NCI-H146 (cell line): ENCODE measurements around the gene OTUD1.
A peak's percentile ranks its signal among the peaks of the same experiment; 100 is the strongest.

ENCODE experiments used
- DNase-seq: peaks from one replicate; lab custom pipeline; 2025; lab: John Stamatoyannopoulos, UW

Gene OTUD1

DNA sequence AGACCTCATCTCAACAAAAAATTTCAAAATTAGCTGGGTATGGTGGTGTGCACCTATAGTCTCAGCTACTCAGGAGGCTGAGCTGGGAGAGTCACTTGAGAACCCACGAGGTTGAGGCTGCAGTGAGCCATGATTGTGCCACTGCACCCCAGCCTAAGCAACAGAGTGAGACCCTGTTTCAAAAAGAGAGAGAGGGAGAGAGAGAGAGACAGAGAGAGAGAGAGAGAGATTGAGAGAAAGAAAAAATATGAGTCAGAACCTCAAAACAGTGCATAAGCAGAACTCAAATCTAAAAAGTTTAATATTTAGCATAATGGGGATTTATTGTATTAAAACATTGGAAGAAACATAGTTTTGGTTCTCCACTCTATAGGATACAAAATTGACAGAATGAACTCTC, 17.5 kb upstream of the OTUD1 start:
- no peak for DNase-seq

DNA sequence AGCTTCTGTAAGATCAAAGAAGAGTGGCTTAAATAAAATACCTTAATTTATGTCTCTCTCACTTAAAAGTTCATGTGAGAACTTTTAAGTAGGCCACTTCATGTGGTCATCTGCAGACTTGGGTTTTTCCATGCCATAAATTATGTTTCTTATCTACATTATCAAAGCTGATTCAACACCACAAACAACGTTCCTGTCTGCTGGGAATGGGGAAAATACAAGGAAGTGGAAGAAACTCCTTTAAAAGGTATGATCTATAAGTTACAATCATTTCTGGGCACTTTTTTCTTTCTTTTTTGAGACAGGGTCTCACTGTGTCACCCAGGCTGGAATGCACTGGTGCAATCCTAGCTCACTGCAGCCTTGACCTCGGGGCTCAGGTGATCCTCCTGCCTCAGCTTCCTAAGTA, 16.9 kb upstream of the OTUD1 start:
- no peak for DNase-seq

DNA sequence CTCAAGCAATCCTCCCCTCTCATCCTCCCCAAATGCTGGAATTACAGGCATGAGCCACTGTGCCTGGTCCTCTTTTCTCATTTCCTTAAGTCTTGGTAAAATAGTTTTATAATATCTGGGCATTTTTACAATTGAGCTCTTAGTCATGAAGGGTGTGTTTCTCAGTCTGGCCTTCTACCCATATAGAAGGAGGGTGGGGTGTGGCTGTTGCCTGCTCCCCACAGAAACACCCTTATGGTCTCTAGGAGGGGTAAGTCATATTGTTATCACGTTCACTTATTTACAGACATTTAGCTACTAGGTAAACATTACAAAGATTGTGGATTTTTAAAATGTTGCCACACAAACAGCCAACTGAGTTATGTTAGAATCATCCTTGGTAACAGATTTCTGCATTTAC, 6.7 kb upstream of the OTUD1 start:
- DNase-seq, result no peak

DNA sequence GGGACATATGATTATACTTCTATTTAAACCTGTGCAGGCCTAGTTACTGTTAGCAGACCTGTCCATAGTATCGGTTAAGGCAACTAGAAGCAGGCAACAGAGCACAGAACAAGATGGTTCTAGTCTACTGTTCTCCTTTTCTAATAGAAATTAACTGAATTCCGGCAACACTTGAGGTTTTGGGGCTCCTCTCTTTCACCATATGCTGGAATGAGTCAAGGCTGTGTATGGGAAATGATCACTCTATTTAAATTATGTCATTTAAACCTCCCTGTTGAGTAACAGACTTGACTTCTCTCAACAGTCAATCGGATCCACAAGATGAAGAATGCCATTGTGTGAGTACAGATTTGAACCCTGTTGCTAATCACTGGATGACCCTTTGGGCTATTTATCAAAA, 6.2 kb upstream of the OTUD1 start:
- no peak for DNase-seq

DNA sequence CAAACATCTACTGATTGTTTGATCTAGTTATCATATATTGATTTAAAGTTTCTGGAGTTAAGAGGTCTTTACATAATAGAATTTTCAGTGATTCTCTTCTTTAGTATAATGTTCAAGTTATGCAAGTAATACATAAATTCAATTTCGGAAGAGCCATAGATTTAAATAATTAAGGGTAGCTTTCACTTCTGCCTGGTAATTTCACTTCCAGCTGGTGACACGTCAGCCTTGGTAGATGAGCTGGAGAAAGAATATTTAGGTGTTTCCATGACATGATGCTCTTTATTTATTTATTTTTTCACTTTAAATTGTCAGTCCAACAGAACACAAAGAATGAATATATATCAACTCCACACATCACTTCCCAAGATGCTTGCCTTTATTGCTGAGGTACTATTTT, 5.2 kb upstream of the OTUD1 start:
- no peak for DNase-seq

DNA sequence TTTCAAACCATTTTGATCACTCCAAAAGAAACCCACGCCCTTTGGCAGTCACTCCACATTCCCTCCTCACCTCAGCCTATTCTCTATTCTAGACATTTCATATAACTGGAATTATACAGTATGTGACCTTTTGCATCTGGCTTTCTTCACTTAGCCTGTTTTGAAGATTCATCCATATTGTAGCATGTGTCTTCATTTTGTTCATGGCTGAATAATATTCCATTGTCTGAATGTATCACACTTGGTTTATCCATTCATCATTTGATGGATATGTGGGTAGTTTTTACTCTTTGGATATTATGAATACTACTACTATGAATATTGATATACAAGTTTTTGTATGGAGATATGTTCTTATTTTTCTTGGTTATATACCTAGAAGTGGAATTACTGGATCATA, 3.5 kb upstream of the OTUD1 start:
- no peak for DNase-seq

DNA sequence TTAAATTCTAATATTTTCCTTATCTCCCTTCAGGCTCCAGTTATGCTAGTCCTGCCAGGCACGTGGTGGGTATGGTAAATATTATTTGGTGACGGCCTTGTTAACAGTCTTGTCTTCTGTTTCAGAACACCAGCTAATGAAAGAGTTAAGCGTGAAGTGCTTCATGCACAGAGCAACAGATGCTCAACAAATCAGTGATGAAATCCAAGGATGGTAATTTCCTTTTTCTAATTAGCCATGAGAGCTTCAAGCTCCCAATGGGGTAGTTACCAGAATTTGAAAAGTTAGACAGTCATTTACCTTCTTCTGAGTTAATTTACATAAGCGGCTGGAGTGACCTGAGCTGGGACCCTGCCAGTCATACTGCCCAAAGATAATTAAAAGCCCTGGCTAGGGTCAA, 1.9 kb upstream of the OTUD1 start:
- DNase-seq, result no peak

DNA sequence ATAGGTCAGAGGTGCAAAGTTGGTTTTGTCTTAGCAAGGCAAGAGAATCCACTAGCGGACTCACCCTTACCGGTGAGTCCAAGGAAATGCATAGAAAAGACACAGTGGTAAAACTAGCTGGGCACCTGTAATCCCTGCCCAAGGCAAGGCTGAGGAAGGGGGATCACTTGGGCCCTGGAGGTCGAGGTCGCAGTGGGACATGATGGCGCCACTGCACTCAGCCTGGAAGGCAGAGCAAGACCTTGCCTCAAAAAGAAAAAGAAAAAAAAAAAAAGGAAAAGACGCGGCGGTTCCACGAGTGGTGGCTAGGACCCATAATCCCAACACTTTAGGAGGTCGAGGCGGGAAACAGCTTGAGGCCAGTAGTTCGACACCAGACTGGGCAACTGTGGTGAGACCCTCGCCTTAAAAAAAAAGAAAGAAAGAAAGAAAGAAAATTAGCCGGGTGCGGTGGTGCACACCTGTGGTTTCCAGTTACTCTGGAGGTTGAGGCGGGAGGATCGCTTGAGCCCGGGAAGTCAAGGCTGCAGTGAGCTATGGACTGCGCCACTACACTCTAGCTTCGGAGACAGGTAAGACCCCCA, 820 bp upstream of the OTUD1 start:
- no peak for DNase-seq

DNA sequence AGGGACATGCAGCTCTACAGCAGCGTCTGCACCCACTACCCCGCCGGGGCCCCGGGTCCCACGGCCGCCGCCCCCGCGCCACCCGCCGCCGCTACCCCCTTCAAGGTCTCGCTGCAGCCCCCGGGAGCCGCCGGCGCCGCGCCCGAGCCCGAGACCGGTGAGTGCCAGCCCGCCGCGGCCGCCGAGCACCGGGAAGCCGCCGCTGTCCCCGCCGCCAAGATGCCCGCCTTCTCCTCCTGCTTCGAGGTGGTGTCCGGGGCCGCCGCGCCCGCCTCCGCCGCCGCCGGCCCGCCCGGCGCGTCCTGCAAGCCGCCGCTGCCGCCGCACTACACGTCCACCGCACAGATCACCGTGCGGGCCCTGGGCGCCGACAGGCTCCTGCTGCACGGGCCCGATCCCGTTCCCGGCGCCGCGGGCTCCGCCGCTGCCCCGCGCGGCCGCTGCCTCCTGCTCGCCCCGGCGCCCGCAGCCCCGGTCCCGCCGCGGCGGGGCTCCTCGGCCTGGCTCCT, 631 bp downstream of the OTUD1 start:
- peak; percentile 46 for DNase-seq

DNA sequence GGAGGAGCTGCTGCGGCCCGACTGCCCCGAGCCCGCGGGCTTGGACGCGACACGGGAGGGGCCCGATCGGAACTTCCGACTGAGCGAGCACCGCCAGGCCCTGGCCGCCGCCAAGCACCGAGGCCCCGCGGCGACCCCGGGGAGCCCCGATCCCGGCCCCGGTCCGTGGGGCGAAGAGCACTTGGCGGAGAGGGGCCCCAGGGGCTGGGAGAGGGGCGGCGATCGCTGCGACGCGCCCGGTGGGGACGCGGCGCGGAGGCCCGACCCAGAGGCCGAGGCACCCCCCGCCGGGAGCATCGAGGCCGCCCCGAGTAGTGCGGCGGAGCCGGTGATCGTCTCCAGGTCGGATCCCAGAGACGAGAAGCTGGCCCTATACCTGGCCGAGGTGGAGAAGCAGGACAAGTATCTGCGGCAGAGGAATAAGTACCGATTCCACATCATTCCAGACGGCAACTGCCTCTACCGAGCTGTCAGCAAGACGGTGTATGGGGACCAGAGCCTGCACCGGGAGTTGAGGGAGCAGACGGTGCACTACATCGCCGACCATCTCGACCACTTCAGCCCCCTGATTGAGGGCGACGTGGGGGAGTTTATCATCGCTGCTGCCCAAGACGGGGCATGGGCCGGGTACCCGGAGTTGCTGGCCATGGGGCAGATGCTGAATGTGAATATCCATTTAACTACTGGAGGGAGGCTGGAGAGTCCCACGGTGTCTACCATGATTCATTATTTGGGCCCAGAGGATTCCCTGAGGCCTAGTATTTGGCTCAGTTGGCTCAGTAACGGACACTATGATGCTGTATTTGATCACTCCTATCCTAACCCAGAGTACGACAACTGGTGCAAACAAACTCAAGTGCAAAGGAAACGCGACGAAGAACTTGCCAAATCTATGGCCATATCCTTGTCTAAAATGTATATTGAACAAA, 1.4 kb downstream of the OTUD1 start:
- peak; percentile 34 for DNase-seq

DNA sequence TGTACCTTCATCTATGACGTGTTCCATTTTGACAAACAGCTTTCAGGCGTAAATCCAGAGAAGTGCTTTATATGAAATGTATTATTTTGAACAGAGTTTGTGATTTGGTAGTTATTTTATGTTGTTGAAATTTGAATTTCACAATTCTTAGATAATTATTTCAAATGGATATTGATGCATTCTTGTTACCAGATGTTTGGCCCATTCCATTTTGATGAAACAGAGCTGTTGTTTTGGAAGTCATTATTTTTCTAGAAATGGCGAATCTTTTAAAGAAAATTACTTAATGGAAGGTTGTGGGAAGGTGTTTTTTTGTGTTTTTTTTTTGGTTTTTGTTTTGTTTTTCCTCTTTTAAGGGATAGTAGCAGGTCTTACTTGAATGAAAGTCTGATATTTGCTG, 2.4 kb downstream of the OTUD1 start:
- DNase-seq, result no peak

DNA sequence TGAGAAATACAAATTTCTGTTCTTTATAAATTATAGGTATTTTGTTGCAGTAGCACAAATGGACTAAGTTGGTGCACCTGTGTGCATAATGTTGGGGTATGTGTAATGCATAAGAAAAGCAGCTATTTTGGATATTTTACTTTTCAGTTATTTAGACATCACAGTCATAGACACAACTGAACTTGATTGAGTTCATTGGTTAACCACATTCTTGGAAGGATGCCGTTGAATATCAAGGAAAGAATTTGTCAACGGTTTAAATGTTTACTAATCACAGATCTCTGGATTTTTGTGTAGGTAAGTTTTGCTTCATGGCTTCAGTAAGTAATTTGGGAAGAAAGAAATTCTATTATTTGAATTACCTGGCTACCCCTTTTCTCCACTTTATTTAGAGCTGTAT, 4.1 kb downstream of the OTUD1 start:
- DNase-seq, result no peak

DNA sequence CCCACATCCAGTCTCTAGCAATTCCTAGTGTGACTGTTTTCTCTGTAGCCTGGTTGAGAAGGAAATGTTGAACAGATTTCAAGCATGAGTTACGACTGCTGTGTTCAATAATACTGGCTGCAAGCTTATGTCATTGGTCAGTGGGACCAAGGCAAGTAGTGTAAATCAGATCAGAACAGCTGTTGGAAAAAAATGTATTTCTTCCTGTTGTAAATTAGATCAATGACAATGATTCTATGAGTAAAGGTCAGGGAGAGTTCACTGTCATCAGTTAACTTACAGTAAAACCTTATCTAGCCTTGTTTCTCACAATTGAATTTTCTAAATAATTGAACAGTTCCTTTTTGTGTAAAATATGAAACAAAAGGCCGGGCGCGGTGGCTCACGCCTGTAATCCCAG, 6.7 kb downstream of the OTUD1 start:
- DNase-seq, result no peak

DNA sequence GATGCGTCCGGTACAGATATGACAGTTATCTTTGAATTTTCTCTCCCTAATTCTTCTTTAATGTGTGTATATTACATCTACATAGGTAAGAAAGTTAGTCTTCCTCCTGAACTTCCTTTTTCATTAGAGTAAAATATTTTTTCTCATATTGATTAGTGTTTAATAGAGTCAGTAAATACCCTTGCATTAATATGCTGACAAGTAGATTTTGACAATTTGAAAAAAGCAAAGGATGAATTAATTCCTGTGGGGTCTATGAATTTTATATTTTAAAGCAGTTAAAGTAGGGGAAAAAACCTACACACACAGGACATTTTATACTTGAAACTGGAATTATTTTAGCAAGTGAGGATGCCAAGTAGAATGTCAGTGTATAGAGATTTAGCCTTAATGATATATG, 9.4 kb downstream of the OTUD1 start:
- DNase-seq, result no peak

DNA sequence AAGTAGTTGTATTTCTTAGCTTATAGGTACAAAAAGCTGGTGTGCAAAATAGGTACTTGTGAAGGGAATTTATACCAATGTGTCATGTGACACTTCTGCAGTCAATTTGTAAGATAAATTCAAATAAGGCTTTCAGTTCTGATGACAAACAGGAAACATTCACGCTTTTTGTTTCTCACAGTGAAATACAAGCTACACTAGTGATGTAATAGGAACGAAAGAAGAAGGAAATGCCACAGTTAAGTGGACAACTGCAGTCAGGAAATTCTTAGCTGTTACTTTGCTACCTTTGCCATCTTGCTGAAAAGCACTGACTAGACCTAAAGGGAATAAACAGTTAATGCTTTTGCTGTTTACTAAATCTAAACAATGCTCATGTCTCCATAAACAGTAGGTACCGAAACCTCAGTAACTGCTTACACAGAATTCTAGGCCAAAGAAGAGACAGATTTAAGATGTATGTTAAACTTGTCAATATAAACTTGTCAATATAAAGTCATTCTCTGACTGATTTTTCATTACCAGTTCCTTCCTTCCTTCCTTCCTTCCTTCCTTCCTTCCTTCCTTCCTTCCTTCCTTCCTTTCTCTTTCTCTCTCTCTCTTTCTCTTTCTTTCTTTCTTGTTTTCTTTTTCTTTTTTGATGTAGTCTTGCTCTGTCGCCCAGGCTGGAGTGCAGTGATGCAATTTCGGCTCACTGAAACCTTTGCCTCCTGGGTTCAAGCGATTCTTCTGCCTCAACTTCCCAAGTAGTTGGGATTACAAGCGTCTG, 10.1 kb downstream of the OTUD1 start:
- no peak for DNase-seq

DNA sequence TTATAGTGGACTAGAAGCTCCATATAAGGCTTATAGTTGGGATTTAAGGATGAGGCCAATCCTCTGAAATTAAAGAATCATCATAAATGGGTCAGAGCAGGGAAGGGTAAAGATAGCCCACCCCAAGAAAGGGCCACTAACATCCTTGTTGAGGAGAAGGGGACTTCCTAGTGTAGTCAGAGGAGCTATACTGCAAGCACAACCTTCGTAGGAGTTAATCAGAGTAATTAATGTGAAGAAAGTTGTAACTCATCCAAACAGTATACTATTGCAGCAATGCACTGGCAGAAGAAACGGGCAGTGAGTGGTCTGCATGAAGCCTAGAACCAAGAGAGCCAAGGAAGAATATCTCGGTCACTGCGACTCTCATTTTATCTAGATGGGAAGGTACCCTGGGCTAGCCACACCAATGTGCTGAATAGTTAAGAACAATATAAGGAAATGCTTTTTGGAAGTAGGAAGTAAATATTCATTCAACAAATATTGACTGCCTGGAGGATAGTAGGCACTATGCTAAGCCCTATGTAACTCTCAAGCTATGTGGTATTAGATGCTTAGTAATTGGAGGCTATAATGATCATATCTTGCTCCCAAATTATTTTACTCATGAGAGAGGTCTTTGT, 13.3 kb downstream of the OTUD1 start:
- DNase-seq, result no peak

DNA sequence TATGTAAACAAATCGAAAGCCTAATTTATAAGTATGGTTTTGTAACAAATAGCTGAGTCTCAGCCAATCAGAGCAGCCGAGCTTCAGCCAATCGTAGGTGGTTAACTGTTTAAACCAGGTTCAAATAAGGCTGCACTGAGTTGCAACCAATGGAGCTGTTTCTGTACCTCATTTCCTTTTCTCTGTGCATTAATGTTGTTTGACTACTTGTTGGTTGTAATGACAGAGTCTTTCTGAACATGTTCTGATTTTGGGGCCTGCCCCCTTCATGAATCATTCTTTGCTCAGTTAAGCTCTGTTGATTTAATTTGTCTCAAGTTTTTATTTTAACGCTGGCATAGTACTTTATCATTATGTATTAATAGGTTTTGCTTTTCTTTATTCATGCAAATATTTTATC, 14.6 kb downstream of the OTUD1 start:
- no peak for DNase-seq

DNA sequence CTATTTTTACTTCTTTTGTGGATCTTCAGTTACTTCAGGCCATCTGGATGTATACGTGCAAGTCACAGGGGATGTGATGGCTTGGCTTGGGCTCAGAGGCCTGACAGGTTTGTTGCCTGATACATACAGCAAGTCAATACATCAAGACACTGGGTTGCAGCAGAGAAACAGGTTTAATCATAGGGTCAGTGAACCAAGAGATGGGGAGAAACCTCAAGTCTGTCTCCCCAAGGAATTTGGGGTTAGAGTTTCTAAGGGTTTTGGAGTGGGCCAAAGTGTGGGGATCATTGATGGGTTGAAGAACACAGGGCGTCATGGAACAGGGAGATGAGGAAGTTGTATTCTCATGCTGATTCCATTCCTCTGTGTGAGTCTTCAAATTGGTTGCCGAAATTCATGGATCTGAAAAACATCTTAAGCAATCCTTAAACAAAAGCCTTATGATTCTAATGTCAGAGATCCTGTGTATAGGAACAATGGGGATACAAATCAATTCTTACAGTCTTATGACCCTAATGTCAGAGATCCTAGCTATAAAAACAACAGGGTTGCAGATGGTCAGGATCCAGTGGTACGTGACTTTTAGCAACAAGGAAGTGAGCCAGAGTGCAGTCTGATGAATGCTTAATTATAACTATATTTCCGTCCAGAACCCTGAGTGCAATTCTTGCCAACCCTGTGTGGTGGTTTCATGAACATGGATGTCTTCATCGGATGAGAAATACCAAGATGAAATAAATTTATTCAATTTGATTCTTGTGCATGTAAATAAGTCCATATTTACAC, 18.9 kb downstream of the OTUD1 start:
- DNase-seq, result no peak

DNA sequence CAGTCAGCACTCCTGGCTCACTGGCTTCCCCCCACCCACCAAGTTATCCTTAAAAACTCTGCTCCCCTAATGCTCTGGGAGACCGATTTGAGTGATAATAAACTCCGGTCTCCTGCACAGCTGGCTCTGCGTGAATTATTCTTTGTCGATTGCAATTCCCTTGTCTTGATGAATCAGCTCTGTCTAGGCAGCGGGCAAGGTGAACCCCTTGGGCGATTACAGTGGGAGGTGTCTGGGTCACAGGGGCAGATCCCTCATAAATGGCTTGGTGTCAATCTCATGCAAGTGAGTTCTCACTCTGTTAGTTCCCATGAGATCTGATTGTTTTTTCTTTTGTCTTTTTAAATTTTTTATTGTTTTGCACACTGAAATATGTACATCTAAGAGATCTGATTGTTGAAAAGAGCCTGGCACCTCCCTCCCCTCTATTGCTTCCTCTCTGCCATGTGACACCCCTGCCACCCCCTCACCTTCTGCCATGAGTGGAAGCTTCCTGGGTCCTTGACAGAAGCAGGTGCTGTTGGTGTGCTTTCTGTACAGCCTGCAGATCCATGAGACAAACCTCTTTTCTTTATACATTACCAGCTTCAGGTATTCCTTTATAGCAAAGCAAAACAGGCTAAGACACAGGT, 20.5 kb downstream of the OTUD1 start:
- no peak for DNase-seq

DNA sequence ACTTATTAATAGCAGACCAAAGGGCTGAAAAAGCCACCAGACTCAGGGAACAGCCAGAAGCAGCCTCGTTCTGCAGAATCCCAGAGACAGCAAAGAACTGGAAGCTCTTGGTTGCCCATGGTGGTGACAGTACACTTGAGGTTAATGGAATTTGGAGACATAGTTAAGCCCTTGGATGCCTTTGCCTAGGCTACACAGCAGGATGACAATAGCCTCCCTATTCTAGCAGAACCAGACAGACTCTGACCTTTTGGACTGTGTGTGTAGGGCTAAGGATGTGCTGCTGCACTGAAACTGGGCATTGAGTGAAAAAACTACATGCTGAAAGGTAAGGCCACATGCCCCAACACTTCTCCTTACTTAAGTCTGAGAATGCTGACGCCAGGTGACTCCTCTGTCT, 22.7 kb downstream of the OTUD1 start:
- DNase-seq, result no peak

DNA sequence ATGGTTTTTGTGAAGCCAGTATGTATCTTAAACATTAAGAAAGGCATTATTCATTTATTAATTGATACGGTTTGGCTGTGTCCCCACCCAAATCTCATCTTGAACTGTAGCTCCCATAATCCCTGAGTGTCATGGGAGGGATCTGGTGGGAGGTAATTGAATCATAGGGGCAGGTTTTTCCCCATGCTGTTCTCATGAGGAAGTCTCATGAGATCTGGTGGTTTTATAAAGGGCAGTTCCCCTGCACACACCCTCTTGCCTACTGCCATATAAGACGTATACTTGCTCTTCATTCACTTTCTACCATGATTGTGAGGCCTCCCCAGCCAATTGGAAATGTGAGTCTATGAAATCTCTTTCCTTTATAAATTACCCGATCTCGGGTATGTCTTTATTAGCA, 28.1 kb downstream of the OTUD1 start:
- no peak for DNase-seq
